Measurements from ENCODE around the gene TRAF3. TPM values are rescaled to one million over a fixed set of nuclear protein-coding genes. Genes with fewer than 3 reads are reported as not detected.
A peak's percentile ranks its signal among the peaks of the same experiment; 100 is the strongest.

TRAF3 gene
- total RNA-seq, 1 experiment from 2014 or later = 25.3 TPM

- Mint-ChIP-seq H3K27me3 (ENCODE audit: insufficient read depth, unreplicated experiment) (no peaks in the 10 kb centered on the region), H3K9me3 (ENCODE audit: unreplicated experiment) (no peaks in the 10 kb centered on the region), H3K27ac (ENCODE audit: low read depth, unreplicated experiment) (peak overlapping the region; percentile 27), H3K4me3 (ENCODE audit: unreplicated experiment) (no peak overlapping the region), H3K4me1 (ENCODE audit: insufficient read depth, unreplicated experiment) (peaks cover 14% of the 10 kb centered on the region), H3K36me3 (ENCODE audit: insufficient read depth, unreplicated experiment) (peaks cover 6% of the 10 kb centered on the region)
- POLR2A ChIA-PET = interaction anchor here (1.3 kb wide), 2 partner anchors 11 to 47 kb away, joined by 3 to 4 read pairs; no protein-coding TSS in a partner anchor
- no TSS peak for BruUV-seq (replicated peaks)
- TF ChIP-seq CTCF (IDR thresholded peaks at IDR 0.05; ENCODE audit: unreplicated experiment) = no peak
- CTCF ChIA-PET = interaction anchor here (0.5 to 0.6 kb wide), 3 partner anchors 93 to 251 kb away, joined by 3 to 4 read pairs (median 3); no protein-coding TSS in a partner anchor
- intact Hi-C loops (cut with micrococcal nuclease) = no loop called here
- DNase-seq (ENCODE audit: unreplicated experiment) = no peak
Observed at GRCh38 chr14:102825307-102826095, 48.3 kb downstream of the TRAF3 start.

- no peak for DNase-seq (ENCODE audit: unreplicated experiment)
- Mint-ChIP-seq H3K4me3 (ENCODE audit: unreplicated experiment) (no peak overlapping the region), H3K27ac (ENCODE audit: low read depth, unreplicated experiment) (no peak overlapping the region), H3K4me1 (ENCODE audit: insufficient read depth, unreplicated experiment) (peaks cover 14% of the 10 kb centered on the region), H3K36me3 (ENCODE audit: insufficient read depth, unreplicated experiment) (peaks cover 6% of the 10 kb centered on the region), H3K9me3 (ENCODE audit: unreplicated experiment) (no peaks in the 10 kb centered on the region), H3K27me3 (ENCODE audit: insufficient read depth, unreplicated experiment) (no peaks in the 10 kb centered on the region)
- no TSS peak for BruUV-seq (replicated peaks)
- no peak for TF ChIP-seq CTCF (IDR thresholded peaks at IDR 0.05; ENCODE audit: unreplicated experiment)
- ChIA-PET CTCF (no interaction called here), POLR2A (no interaction called here)
- intact Hi-C loops (cut with micrococcal nuclease) = no loop called here
Observed at GRCh38 chr14:102826161-102826560, 48.9 kb downstream of the TRAF3 start.

GRCh38 chr14:102826751-102827675 lies 49.8 kb downstream of the TRAF3 start:
- Mint-ChIP-seq H3K4me1 (ENCODE audit: insufficient read depth, unreplicated experiment) (peaks cover 14% of the 10 kb centered on the region), H3K4me3 (ENCODE audit: unreplicated experiment) (no peak overlapping the region), H3K9me3 (ENCODE audit: unreplicated experiment) (no peaks in the 10 kb centered on the region), H3K27me3 (ENCODE audit: insufficient read depth, unreplicated experiment) (no peaks in the 10 kb centered on the region), H3K27ac (ENCODE audit: low read depth, unreplicated experiment) (no peak overlapping the region), H3K36me3 (ENCODE audit: insufficient read depth, unreplicated experiment) (no peaks in the 10 kb centered on the region)
- intact Hi-C loops (cut with micrococcal nuclease) = no loop called here
- TF ChIP-seq CTCF (IDR thresholded peaks at IDR 0.05; ENCODE audit: unreplicated experiment) = no peak
- BruUV-seq (replicated peaks) = no TSS peak
- ChIA-PET CTCF (no interaction called here), POLR2A (no interaction called here)
- no peak for DNase-seq (ENCODE audit: unreplicated experiment)

- ChIA-PET CTCF (no interaction called here), POLR2A (no interaction called here)
- no peaks in the 10 kb centered on the region for H3K27me3 Mint-ChIP-seq (ENCODE audit: insufficient read depth, unreplicated experiment)
- BruUV-seq (replicated peaks) = no TSS peak
- H3K4me1 Mint-ChIP-seq (ENCODE audit: insufficient read depth, unreplicated experiment) = peaks cover 14% of the 10 kb centered on the region
- no peaks in the 10 kb centered on the region for H3K9me3 Mint-ChIP-seq (ENCODE audit: unreplicated experiment)
- no peaks in the 10 kb centered on the region for H3K36me3 Mint-ChIP-seq (ENCODE audit: insufficient read depth, unreplicated experiment)
- intact Hi-C loops (cut with micrococcal nuclease) = no loop called here
- H3K27ac Mint-ChIP-seq (ENCODE audit: low read depth, unreplicated experiment) = no peak overlapping the region
- no peak for TF ChIP-seq CTCF (IDR thresholded peaks at IDR 0.05; ENCODE audit: unreplicated experiment)
- no peak for DNase-seq (ENCODE audit: unreplicated experiment)
- H3K4me3 Mint-ChIP-seq (ENCODE audit: unreplicated experiment) = no peak overlapping the region
Observed at GRCh38 chr14:102827716-102828115, 50.5 kb downstream of the TRAF3 start.
